Neural progenitor cell (in vitro differentiated cells): ENCODE measurements around the gene OR51T1. TPM values are rescaled to one million over a fixed set of nuclear protein-coding genes. Genes with fewer than 3 reads are reported as not detected.

ENCODE experiments used
- DNase-seq: peaks from one replicate; pipeline ENCODE4 v3.0.0-alpha.2; 2016; ENCODE audit warnings: low spot score
- H2AFZ ChIP-seq: fragments of 200-600 bp; sonication (generic); replicated peaks from 2 replicates; pipeline ENCODE4 v1.6.1; 2016; ENCODE audit warnings: antibody characterized with exemption
- H3F3A ChIP-seq: fragments of 200-600 bp; sonication (generic); 2 replicates; pipeline ENCODE4 v1.6.1; 2016; ENCODE audit warnings: antibody characterized with exemption, low read depth
- H3K27ac ChIP-seq: fragments of 200-600 bp; sonication (generic); 2 replicates; pipeline ENCODE4 v1.5.1; 2016; ENCODE audit warnings: mild to moderate bottlenecking
- H3K27me3 ChIP-seq: fragments of 200-600 bp; sonication (generic); 2 replicates; pipeline ENCODE4 v1.6.1; 2016; ENCODE audit warnings: mild to moderate bottlenecking, moderate library complexity
- H3K36me3 ChIP-seq: fragments of 200-600 bp; sonication (generic); 2 replicates; pipeline ENCODE4 v1.5.1; 2016
- H3K4me1 ChIP-seq: fragments of 200-600 bp; sonication (generic); 2 replicates; pipeline ENCODE4 v1.6.1; 2016; ENCODE audit warnings: mixed run types
- H3K4me2 ChIP-seq: fragments of 200-600 bp; sonication (generic); 2 replicates; pipeline ENCODE4 v1.6.1; 2016
- H3K4me3 ChIP-seq: fragments of 200-600 bp; sonication (generic); 2 replicates; pipeline ENCODE4 v1.5.1; 2016
- H3K79me2 ChIP-seq: fragments of 200-600 bp; sonication (generic); 2 replicates; pipeline ENCODE4 v1.6.1; 2016; ENCODE audit warnings: low read depth
- H3K9ac ChIP-seq: fragments of 200-600 bp; sonication (generic); 2 replicates; pipeline ENCODE4 v1.6.1; 2016
- H3K9me3 ChIP-seq: fragments of 200-600 bp; sonication (generic); 2 replicates; pipeline ENCODE4 v1.5.1; 2016; ENCODE audit warnings: low read depth
- H4K20me1 ChIP-seq: fragments of 200-600 bp; sonication (generic); 2 replicates; pipeline ENCODE4 v1.6.1; 2016; ENCODE audit warnings: low read depth
- H3K27ac Mint-ChIP-seq: 3 replicates; pipeline ENCODE4 v1.8.0; 2021; ENCODE audit warnings: mixed read lengths
- H3K27me3 Mint-ChIP-seq: 2 replicates; pipeline ENCODE4 v1.8.0; 2022; ENCODE audit warnings: low read depth, mild to moderate bottlenecking, inconsistent platforms, moderate library complexity, mixed read lengths; ENCODE audit not compliant: insufficient read depth
- H3K36me3 Mint-ChIP-seq: 3 replicates; pipeline ENCODE4 v1.8.0; 2021; ENCODE audit warnings: mixed read lengths
- H3K4me1 Mint-ChIP-seq: 3 replicates; pipeline ENCODE4 v1.8.0; 2021; ENCODE audit warnings: mixed read lengths
- H3K4me3 Mint-ChIP-seq: 3 replicates; pipeline ENCODE4 v1.8.0; 2021; ENCODE audit warnings: mild to moderate bottlenecking, moderate library complexity, mixed read lengths
- H3K9me3 Mint-ChIP-seq: 3 replicates; pipeline ENCODE4 v1.8.0; 2020; ENCODE audit warnings: mixed read lengths
- CTCF ChIP-seq: fragments of 200-600 bp; sonication (generic); IDR thresholded peaks from 2 replicates; pipeline ENCODE4 v1.5.1; 2017; ENCODE audit warnings: antibody characterized with exemption, mild to moderate bottlenecking
- EZH2 ChIP-seq: fragments of 200-600 bp; sonication (generic); IDR thresholded peaks from 2 replicates; pipeline ENCODE4 v1.6.1; 2017; ENCODE audit warnings: antibody characterized with exemption, mild to moderate bottlenecking, moderate library complexity
- EZH2phosphoT487 ChIP-seq: fragments of 200-600 bp; sonication (generic); IDR thresholded peaks from 2 replicates; pipeline ENCODE4 v1.6.1; 2017; ENCODE audit warnings: antibody characterized with exemption
- total RNA-seq: library from RNA; depleted of rRNA; stranded (reverse); fragments of >200 nt; gene quantifications from 2 replicates; pipeline ENCODE4 v1.2.3, GENCODE V29; 2015; ENCODE audit warnings: low replicate concordance

Gene OR51T1
- total RNA-seq, 1 donor from 2014 or later = not detected

GRCh38 chr11:4886186-4886585 lies 4.5 kb downstream of the OR51T1 start:
- H3F3A ChIP-seq = no peaks in the 10 kb centered on the region
- no peaks in the 10 kb centered on the region for H3K79me2 ChIP-seq
- H3K36me3 ChIP-seq = peaks cover 2% of the 10 kb centered on the region
- Mint-ChIP-seq H3K9me3 (no peaks in the 10 kb centered on the region), H3K4me1 (peaks cover 10% of the 10 kb centered on the region), H3K27ac (no peak overlapping the region), H3K27me3 (no peaks in the 10 kb centered on the region), H3K36me3 (no peaks in the 10 kb centered on the region), H3K4me3 (no peak overlapping the region)
- no peak overlapping the region for H3K4me3 ChIP-seq
- H3K9me3 ChIP-seq = no peaks in the 10 kb centered on the region
- H2AFZ ChIP-seq = no peak overlapping the region
- no peaks in the 10 kb centered on the region for H3K4me1 ChIP-seq
- H3K27me3 ChIP-seq = no peaks in the 10 kb centered on the region
- no peak overlapping the region for H3K9ac ChIP-seq
- H3K27ac ChIP-seq = no peak overlapping the region
- H4K20me1 ChIP-seq = no peaks in the 10 kb centered on the region
- H3K4me2 ChIP-seq = no peak overlapping the region
- DNase-seq = no peak
- TF ChIP-seq CTCF (no peak), EZH2phosphoT487 (no peak), EZH2 (no peak)

- no peaks in the 10 kb centered on the region for H3K4me1 ChIP-seq
- no peaks in the 10 kb centered on the region for H3K79me2 ChIP-seq
- no peaks in the 10 kb centered on the region for H3K9me3 ChIP-seq
- H3K4me3 ChIP-seq = no peak overlapping the region
- no peaks in the 10 kb centered on the region for H3F3A ChIP-seq
- Mint-ChIP-seq H3K27ac (no peak overlapping the region), H3K4me1 (peaks cover 6% of the 10 kb centered on the region), H3K4me3 (no peak overlapping the region), H3K27me3 (no peaks in the 10 kb centered on the region), H3K36me3 (no peaks in the 10 kb centered on the region), H3K9me3 (no peaks in the 10 kb centered on the region)
- no peak overlapping the region for H3K27ac ChIP-seq
- H3K9ac ChIP-seq = no peak overlapping the region
- TF ChIP-seq EZH2phosphoT487 (no peak), EZH2 (no peak), CTCF (no peak)
- peaks cover 2% of the 10 kb centered on the region for H3K36me3 ChIP-seq
- no peak overlapping the region for H3K4me2 ChIP-seq
- no peaks in the 10 kb centered on the region for H3K27me3 ChIP-seq
- no peak overlapping the region for H2AFZ ChIP-seq
- no peaks in the 10 kb centered on the region for H4K20me1 ChIP-seq
- no peak for DNase-seq
These were observed 5.9 kb downstream of the OR51T1 start for GRCh38 chr11:4887591-4887990.

- H3K27me3 ChIP-seq = no peaks in the 10 kb centered on the region
- H4K20me1 ChIP-seq = no peaks in the 10 kb centered on the region
- H3K4me3 ChIP-seq = no peak overlapping the region
- DNase-seq = no peak
- H3K79me2 ChIP-seq = no peaks in the 10 kb centered on the region
- H3K9ac ChIP-seq = no peak overlapping the region
- H3K27ac ChIP-seq = no peak overlapping the region
- H3F3A ChIP-seq = no peaks in the 10 kb centered on the region
- Mint-ChIP-seq H3K27me3 (no peaks in the 10 kb centered on the region), H3K36me3 (no peaks in the 10 kb centered on the region), H3K27ac (no peak overlapping the region), H3K4me3 (no peak overlapping the region), H3K4me1 (no peaks in the 10 kb centered on the region), H3K9me3 (no peaks in the 10 kb centered on the region)
- no peak for TF ChIP-seq EZH2
- TF ChIP-seq CTCF = no peak
- TF ChIP-seq EZH2phosphoT487 = no peak
- H3K4me2 ChIP-seq = no peak overlapping the region
- no peaks in the 10 kb centered on the region for H3K9me3 ChIP-seq
- H2AFZ ChIP-seq = no peak overlapping the region
- H3K36me3 ChIP-seq = no peaks in the 10 kb centered on the region
- no peaks in the 10 kb centered on the region for H3K4me1 ChIP-seq
These were observed 8.6 kb downstream of the OR51T1 start for GRCh38 chr11:4890279-4890678.
